SK-N-DZ (cell line): ENCODE measurements around the gene TFAP2E. TPM values are rescaled to one million over a fixed set of nuclear protein-coding genes. Genes with fewer than 3 reads are reported as not detected.

Source experiments
- DNase-seq: peaks from one replicate; pipeline ENCODE4 v3.0.0-alpha.2; 2015; ENCODE audit warnings: low spot score
- polyA plus RNA-seq, 2 experiments: library from polyadenylated mRNA; depleted of rRNA; stranded (reverse); fragments of >200 nt; gene quantifications; 2 replicates each; pipeline ENCODE4 v1.2.3, GENCODE V29; 2014

TFAP2E gene
- polyA plus RNA-seq (2014; cell fraction: cytosol; rRNA removed) = 0.21 TPM in 1 of 2 replicates, not detected in the other
- polyA plus RNA-seq (2014; cell fraction: nucleus; rRNA removed) = 0.64 TPM in 1 of 2 replicates, not detected in the other

DNA sequence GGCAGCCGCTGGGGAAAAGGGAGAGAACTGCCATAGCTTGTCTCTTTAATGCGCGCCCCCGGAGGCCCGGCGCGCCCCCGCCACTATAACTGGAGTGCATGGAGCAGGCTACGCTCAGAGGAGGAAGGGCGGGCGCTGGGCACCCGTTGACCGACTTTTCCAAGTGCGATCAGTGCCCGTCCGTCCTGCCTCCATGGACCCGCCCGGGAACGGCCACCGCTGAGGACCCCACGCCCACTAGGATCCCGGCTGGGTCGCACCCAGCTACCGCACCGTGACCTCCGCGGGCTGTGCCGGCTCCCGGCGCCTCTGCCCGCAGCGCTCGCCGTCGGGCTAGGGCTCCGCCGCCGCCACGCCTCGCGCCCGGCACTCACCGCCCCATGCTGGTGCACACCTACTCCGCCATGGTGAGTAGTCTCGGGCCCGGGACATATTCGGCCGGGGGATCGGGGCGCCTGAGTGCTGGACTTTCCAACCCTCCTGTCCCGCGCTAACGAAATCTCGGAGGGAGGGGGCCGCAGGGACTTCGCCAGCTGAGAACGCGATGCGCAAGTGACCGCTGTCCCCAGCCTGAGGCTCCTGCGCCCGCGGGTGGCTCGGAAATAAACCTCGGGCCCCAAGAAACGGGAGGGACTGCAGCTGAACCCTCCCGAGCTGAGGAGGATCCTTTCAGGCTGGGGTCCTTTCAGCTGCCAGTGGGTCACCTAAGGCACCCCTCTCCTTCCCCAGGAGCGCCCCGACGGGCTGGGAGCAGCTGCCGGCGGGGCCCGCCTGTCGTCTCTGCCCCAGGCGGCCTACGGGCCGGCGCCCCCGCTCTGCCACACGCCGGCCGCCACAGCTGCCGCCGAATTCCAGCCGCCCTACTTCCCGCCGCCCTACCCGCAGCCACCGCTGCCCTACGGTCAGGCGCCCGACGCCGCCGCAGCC, at the start of gene TFAP2E:
TFAP2E (plus strand) TSS at position 117 of the 927 bp plus-strand sequence; CDS start at position 381, 264 bp downstream.
- DNase-seq = no peak

DNA sequence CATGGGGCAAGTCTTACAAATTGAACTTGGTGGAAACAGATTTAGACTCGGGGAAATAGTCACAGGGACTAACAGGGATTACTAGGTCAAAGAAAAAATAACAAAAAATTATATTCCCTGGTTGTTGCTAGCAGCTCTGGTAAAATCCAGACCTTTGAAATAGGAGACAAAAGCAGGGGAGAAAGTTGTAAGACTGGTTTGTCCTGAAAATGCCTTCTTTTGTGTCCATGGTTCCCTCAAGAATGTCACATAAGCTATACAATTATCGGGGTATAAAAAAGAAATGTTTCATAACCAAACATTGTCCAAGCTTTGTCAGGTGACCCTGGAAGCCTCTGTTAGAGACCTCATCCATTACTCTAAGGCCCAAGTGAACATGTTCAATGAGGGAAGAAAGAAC, 49.0 kb upstream of the TFAP2E start:
- DNase-seq = no peak

DNA sequence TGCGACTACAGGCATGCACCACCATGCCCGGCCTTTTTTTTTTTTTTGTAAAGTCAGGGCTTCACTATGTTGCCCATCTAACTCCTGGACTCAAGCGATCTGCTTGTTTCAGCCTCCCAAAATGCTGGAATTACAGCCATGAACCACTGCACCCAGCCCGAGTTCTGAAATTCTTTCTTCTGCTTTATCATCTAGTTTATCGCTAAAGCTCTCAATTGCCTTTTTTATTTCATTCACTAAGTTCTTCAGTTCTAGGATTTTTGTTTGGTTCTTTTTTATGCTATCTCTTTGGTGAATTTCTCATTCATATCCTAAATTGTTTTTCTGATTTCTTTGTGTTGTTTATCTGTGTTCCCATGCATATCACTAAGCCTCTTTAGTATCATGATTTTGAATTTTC, 42.9 kb upstream of the TFAP2E start:
- DNase-seq = no peak

DNA sequence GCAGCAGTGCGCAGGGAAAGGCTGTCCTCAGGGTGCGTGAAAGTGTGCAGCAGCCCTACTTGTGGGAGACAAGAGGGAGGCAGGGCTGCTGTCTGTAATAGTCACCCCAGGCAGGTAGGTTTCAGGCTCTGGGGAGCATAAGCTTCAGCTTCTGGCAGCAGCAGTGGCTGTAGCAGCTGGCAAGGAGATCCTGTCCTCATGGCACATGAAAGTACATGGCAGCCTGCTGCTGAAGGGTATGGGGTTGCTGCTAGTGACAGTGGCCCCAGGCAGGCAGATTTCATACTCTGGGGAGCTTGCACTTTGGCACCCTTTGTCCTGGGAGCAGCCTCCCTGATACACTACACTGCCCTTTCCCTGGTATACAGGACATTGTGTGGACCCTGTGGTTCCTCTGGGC, 42.2 kb upstream of the TFAP2E start:
- no peak for DNase-seq

DNA sequence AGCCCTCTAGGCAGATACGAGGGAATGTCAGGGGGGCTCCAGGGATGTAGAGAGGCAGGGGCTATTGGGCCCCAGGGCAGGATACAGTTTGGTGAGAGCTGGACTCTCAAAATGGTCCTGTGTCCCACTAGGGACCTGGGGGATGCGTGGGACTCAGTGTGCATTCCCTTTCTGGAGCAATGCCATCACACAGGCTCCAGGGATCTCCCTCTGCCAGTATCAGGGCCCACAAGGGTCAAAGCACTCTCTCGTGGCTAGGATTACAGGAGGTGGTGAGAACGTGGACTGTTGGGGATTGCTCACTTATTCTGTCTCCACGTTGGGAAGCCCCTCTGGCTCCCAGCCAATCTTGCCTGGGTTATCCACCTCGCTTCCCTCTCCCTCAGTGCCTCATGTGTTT, 41.7 kb upstream of the TFAP2E start:
- no peak for DNase-seq

DNA sequence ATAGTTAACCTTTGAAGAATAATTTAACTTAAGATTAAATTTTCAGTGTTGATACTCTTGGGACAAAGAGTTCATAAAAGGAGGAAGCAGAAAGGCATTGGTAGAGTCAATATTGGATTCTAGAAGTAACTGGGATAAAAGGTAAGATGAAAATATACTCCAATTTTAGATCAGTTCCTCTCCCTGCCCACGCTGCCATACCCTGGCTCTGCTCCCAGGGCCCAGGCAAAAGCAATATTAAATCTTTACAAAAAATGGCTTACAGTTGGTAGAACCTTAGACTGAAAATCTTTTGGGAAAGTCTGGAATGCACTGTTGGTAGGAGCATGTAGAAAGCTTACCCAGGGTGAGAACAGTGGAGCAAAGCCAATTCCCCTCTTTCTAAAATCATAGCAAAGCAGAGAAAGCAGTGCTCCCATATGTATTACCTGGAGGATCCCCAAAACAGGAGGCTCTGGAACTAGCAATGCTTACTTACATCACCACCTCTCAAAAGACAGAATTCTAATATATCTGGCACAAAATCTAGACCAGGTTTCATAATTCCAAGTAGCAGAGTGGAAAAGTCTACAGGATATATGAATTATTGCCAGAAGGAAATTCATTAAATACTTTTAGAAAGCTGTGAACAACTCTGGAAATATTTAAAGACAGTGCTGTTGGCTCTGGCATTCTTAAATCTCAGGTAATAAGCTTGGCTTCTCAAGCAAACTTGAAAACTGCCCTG, 40.5 kb upstream of the TFAP2E start:
- DNase-seq = no peak

DNA sequence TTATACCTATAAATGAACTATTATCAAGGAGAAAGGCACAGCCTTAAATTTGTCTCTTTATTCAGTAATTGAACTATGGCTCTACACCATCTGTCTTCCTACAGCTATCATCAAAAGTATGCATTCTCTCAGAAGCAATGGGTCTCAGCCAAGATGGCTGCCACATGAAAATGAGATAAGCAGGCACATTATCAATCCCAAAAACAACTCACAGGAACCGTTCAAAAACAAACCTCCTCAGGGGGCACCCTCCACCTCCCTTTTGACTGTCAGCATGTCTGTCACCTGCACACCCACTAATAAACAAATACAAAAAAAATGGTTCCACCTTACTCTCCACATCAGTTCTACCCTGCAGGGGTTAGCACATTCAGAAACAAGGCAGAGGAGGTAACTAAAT, 39.5 kb upstream of the TFAP2E start:
- DNase-seq = no peak

DNA sequence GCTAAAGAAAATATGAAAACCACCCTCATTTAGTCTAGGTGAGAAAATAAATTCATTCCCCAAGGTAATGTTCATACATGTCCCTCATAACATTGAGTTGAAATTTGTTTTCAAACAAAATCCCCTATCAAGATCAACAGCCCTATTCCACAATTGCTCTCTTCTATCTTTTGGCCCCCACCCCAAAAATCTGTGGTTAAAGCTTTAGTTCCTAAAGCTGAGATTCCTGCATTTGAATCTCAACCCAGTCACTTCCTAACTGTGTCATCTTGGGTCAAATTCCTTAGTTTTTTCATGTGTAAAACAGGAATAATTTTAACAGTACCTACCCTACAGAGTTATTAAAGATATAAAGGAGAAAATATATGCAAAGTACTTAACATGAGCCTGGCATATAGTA, 37.9 kb upstream of the TFAP2E start:
- no peak for DNase-seq

DNA sequence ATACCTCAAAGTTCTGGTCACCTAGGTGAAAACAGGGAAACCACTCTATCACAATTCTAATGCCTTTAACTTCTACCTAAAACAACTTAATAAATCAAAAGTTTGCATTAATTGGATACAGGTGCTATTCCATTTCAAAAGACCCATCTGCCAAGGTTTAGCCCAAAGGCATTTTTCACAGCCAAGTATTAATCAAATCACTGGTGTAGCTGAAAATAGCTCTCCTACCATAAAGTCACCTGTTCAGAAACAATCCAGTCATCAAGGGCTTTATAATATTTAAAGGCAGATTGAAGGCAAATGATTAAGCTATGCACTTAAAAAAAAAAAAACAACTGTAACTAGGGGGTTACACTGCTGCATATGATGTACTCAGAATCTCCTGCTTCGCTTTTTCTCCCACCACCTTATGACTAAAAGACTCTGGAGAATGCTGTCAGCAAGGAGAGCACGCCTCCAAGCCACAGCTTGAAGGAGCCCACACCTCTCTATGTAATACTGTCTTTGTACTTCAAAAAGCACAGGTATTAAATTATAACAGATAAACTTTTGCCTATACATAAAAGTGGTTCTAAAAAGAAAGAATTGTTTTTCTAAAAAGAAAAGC, 36.5 kb upstream of the TFAP2E start:
- DNase-seq = no peak

DNA sequence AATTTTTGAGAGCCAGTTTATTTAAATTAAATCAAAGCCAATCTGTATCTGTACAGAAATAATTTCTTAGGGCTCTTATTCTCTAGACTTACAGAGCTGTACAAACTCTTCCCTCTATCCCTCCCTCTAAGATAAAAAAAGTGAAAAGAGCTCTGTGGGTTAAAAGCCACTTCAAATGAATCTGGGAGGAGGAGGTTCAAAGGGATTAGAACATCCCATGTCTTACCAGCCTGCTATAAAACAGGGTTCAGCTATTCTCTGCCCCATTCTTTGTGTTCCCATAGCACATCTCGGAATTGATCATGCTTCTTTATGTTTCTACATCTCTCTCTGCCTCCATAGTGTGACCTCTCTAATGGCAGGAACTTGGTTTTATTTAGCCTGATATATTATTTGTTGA, 35.3 kb upstream of the TFAP2E start:
- DNase-seq = no peak

DNA sequence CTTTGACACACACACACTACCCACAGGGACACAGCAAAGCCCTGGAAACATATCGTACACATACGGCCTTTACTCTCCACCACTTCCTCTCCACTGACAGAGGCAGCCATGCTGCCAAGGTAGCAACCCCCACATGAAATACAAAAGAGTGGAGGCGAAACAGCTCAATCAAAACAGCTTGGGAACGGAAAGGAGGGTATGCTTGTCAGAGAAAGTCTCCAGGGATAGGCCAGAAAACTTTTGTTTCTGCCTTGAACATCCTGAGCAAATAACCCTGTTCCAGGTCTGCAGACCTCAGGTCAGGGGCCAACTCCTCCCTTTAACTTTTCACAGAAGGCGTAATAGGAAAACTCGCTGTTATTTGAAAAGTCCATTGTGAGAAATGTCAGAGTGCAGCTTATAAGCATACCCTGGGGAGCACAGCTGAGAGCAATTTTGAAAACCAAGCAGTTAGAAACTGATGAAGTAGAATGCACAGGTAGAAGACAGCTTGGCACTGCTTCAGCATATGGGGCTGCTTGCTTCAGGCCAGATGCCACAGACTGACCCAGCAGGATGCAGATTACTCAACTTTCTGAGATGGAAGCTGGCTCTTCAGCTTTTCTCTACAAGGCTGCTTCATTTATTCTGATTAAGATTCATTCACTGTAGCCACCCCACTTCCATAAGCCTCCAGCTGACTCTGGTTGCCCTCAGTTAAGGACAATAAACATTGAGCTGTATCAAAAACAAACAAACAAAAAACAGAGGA, 33.9 kb upstream of the TFAP2E start:
- DNase-seq = no peak

DNA sequence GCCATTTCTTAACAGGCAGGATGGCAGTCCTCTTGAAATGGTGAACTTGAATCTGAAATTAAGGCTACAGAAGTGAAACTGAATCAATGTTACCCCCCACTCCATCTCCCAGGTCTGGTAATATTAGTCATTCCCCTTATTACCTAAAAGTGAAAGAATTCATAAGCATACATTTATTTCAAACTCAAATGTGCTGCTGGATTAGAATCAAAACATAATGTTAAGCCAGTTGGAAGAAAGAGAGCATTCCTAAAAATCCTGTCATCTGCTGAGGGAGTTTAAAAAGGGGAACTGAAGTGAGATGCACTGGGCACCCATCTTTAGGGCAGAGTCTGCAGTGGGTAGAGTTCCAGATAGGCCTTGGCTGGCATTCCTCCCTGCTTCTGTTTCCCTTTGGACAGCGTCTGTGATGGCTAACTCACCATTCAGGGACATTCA, 33.3 kb upstream of the TFAP2E start:
- no peak for DNase-seq

DNA sequence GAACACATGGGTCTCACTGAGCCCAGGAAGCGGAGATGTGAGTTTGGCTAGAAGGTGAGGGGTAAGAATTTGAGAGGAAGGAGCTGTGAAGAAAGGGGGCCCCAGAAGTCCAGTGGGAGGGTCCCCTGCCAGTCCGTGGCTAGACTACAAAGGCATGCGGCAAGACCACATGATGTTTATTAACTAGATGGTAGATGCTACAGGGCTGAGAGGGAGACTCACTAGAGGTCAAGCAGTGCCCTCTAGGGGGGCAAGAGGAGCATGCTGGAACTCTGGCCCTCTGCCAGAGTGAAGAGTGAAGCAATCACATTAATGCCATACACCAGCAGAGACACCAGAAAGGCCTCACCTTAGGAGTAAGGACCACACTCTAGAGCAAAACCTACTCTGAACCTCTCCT, 28.1 kb upstream of the TFAP2E start:
- peak; percentile 52 for DNase-seq

DNA sequence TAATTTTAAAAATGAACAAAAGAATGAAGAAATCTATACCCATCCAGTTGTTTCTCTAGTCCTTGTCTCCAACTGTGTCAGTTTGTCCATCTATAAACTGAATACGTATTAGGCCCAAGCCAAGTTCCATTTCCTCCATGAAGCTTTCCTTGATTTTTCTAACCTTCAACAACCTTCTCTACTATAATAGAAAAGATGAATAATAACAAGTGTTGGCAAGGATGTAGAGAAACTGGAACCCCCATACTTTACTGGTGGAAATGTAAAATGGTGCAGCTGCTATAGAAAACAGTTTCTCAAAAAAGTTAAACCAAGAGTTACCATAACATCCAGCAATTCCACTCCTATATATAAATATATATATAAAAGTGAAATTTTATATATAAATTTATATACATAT, 26.5 kb upstream of the TFAP2E start:
- DNase-seq = no peak

DNA sequence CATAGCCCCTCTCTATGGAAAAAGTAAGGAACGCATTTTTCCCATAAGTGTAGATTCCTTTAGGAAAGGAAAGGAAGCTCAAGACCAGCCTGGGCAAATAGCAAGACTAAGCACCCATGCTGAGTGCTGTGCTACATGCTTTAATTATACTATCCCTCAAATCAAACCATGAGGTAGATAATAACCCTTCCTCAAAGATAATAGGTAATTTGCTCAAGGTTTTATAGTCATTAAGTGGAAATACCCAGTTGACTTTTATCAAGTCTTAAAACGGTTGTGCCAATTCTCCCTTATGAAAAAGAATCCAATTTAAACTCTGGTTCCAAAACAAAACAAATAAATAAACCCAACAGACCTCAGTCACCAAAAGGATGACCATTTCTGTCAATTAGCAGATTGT, 19.3 kb upstream of the TFAP2E start:
- DNase-seq = no peak

DNA sequence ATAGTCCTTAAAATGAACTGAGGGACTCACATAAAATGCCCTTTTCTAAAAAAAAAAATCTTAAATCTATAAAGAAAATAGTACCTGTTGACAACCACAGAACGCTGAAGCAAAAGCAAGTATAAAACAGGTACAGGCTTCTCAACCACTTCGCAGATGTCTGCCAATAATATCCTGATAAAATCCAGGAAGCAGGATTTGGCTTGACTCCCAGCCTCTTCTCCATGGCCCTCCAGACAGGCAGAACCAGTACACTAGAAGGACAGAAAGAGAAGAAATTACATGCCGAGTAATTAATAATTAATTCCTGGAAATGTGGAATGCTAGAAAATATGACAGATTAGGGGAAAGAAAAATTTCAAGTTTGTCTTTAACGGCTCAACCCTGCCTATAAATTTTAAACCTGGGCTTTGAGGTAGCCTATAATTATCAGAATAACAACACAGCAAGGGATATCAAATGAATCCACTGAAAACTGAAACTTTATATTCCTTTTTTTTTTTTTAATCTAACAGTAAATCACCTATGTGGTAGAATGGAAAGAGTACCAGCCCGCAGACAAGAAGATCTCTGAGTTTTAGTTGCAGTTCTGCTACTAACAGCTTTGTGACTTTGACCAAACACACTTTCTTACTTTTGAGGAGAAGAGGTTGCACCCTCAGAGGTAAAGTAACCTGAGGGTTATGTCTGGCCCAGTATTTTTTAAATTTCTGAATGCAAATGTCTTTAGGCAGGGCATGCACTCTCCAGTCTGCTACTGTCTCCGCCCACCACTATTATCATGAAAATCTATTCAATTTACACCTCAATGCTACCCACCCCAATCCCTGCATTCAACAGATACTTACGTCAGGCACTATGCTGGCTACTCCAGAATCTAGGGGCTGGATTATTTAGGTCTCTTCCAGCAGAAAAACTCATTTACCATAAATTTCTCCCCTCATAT, 18.6 kb upstream of the TFAP2E start:
- DNase-seq = no peak

DNA sequence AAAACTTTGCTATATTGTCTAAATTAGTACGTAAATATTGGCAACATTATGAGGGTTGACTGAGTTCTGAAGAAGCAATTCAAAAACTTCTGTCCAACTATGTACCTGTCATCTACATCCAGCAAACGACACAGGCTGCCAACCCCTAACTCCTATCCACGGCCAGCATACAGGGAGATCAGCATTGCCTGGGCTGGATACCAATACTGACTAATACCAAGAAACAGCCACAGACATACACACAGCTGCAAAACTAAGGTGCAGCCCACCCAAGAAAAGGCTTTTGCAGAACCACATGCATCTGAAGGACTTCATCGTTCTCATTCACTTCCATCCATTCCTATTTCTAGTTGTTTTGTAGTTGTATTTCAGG, 17.9 kb upstream of the TFAP2E start:
- no peak for DNase-seq

DNA sequence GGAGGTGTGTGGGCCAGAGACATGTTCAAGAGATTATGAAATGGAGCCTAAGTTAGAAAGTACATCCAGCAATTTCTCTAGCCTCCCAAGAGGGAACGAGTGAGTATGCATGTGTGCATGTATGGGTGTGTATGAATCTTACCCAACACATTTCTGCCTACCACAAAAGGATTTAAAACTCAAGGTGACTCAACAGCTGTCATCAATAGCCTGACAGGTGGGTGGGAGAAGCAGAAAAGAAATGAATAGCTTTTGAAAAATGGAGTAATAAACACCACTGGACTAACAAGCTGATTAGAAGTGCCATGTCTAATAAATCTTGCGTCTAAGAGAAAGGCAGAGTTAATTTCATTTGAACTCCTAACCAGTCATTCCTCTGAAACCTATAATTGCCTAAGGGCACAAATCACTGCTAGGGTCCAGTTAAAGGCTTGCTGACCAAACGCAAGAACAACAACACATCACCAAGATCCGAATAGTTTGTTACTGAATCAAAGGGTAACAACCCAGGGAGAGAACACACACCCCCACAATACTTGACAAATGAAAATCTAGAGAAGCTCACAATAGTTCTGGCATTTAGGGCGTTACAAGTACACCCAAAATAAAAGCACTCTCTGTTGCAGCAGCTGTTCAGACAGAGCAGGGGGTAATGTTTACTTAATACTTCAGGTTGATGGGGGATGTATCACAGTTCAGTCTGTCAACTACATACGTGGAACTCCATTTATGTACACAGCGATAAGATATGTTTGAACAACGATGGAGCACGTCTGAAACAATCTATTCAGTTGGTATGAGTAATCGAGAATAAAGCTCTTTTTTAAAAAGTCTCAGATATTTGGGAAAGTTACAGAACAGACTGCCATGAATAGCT, 17.3 kb upstream of the TFAP2E start:
- no peak for DNase-seq

DNA sequence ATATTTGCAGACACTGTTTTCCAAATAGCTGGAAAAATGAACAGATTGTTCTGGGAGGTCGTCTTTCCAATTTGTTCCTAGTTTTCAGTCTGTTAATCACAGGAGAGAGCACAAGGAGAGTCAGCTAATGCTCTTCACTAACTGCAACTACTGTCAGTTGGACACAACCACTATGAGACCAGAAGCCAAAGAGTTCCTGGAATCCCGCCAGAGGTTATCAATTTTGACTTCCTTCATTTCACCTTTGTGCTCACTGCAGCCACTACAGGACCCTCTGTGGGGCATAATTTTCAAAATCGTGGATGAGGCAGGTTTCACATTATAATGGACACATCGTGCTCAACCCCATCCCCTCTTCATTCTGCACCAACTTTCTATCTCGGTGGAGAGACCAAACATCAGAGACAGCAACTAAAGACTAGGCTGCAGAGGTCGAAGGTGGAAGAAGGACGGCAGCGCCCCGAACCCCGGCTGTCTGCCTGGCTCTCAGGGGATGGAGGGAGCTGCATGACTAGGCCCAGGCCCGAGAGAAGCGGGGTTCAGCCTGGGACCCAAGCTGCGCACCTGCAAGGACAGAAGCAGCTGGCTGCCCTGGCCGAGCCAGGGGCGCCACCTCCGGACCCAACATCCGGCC, 16.5 kb upstream of the TFAP2E start:
- no peak for DNase-seq
